Measurements from ENCODE around the gene CCDC188. TPM values are rescaled to one million over a fixed set of nuclear protein-coding genes. Genes with fewer than 3 reads are reported as not detected.

The CCDC188 gene
- total RNA-seq, 1 donor from 2014 or later, result not detected

GRCh38 chr22:20124083-20124787 lies 26.6 kb downstream of the CCDC188 start:
- Mint-ChIP-seq H3K9me3 (ENCODE audit: unreplicated experiment) (no peaks in the 10 kb centered on the region), H3K27me3 (ENCODE audit: low read depth, unreplicated experiment) (no peaks in the 10 kb centered on the region), H3K4me1 (ENCODE audit: low read depth, unreplicated experiment) (peaks cover 2% of the 10 kb centered on the region), H3K4me3 (ENCODE audit: unreplicated experiment) (no peak overlapping the region), H3K27ac (ENCODE audit: unreplicated experiment) (no peak overlapping the region), H3K36me3 (ENCODE audit: low read depth, unreplicated experiment) (peaks cover 11% of the 10 kb centered on the region)
- no peak overlapping the region for H2AFZ ChIP-seq (ENCODE audit: low read depth, low read length)
- FAIRE-seq, result no peak
- H3K27me3 ChIP-seq (ENCODE audit: insufficient read depth, low read length), result no peaks in the 10 kb centered on the region
- peaks cover 51% of the 10 kb centered on the region for H3K79me2 ChIP-seq (ENCODE audit: insufficient read depth, low read length)
- no peak for TF ChIP-seq CTCF (IDR thresholded peaks at IDR 0.05; ENCODE audit: insufficient read depth, low read depth, low read length)
- no peak for TF ChIP-seq EZH2 (IDR thresholded peaks at IDR 0.05; ENCODE audit: insufficient read depth, low read length)
- peaks cover 2% of the 10 kb centered on the region for H3K4me1 ChIP-seq (ENCODE audit: insufficient read depth, low read length)
- H3K36me3 ChIP-seq (ENCODE audit: insufficient read depth, low read length), result peaks cover 15% of the 10 kb centered on the region
- peaks cover 53% of the 10 kb centered on the region for H4K20me1 ChIP-seq (ENCODE audit: insufficient read depth, low read length)
- no peak overlapping the region for H3K27ac ChIP-seq (ENCODE audit: low read depth, low read length)
- H3K4me3 ChIP-seq (ENCODE audit: insufficient read depth, low read depth, low read length), result no peak overlapping the region
- DNase-seq (ENCODE audit: low read depth), result no peak
- no peaks in the 10 kb centered on the region for H3K9me3 ChIP-seq (ENCODE audit: insufficient read depth, low read depth, low read length)
- H3K9ac ChIP-seq (ENCODE audit: low read length), result no peak overlapping the region
- H3K4me2 ChIP-seq (ENCODE audit: low read length), result no peak overlapping the region

DNA sequence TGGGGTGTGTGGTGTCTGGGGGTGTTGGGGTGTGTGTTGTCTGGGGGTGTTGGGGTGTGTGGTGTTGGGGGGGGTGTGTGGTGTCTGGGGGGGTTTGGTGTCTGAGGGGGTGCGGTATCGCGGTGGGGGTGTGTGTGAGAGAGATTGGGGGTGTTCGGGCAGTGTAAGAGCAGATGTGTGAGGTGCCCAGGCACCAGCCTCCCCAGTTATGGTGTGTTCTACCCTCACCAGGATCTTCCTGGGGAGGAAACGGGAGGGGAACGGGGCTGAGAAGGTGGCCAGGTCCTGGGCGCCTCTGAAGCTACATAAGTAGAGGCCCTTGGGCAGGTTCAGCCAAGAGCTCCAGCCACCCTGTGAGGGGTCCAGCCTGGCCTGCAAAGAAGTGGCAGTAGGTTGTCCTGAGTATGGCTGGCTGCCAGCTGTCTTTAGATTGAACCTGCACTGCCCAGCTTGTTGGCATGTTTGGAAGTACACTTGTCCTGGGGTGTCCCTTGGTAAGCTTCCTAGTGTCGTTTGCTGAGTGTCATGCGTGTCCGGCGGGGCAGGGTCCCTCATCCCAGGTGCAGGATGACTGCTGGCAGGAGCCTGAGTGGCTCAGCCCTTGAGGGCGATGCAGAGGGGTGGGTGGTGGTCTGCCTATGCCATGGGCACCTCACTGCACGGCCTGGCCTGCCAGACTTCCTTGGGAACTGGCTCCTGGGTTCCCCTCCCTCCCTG lies 27.3 kb downstream of the CCDC188 start:
- no peak overlapping the region for H3K4me2 ChIP-seq (ENCODE audit: low read length)
- H3K27ac ChIP-seq (ENCODE audit: low read depth, low read length), result no peak overlapping the region
- TF ChIP-seq EZH2 (IDR thresholded peaks at IDR 0.05; ENCODE audit: insufficient read depth, low read length) (no peak), CTCF (IDR thresholded peaks at IDR 0.05; ENCODE audit: insufficient read depth, low read depth, low read length) (no peak)
- Mint-ChIP-seq H3K27me3 (ENCODE audit: low read depth, unreplicated experiment) (no peaks in the 10 kb centered on the region), H3K36me3 (ENCODE audit: low read depth, unreplicated experiment) (peaks cover 12% of the 10 kb centered on the region), H3K9me3 (ENCODE audit: unreplicated experiment) (no peaks in the 10 kb centered on the region), H3K4me1 (ENCODE audit: low read depth, unreplicated experiment) (peaks cover 3% of the 10 kb centered on the region), H3K27ac (ENCODE audit: unreplicated experiment) (no peak overlapping the region), H3K4me3 (ENCODE audit: unreplicated experiment) (no peak overlapping the region)
- peaks cover 58% of the 10 kb centered on the region for H3K79me2 ChIP-seq (ENCODE audit: insufficient read depth, low read length)
- peaks cover 9% of the 10 kb centered on the region for H3K4me1 ChIP-seq (ENCODE audit: insufficient read depth, low read length)
- H2AFZ ChIP-seq (ENCODE audit: low read depth, low read length), result no peak overlapping the region
- H3K4me3 ChIP-seq (ENCODE audit: insufficient read depth, low read depth, low read length), result no peak overlapping the region
- no peaks in the 10 kb centered on the region for H3K27me3 ChIP-seq (ENCODE audit: insufficient read depth, low read length)
- FAIRE-seq, result no peak
- H3K9ac ChIP-seq (ENCODE audit: low read length), result no peak overlapping the region
- H4K20me1 ChIP-seq (ENCODE audit: insufficient read depth, low read length), result peaks cover 57% of the 10 kb centered on the region
- no peaks in the 10 kb centered on the region for H3K9me3 ChIP-seq (ENCODE audit: insufficient read depth, low read depth, low read length)
- no peak for DNase-seq (ENCODE audit: low read depth)
- peaks cover 15% of the 10 kb centered on the region for H3K36me3 ChIP-seq (ENCODE audit: insufficient read depth, low read length)
